GF-D8 (cell line): ENCODE data around the gene TBL1X.

Experiments used
- DNase-seq: peaks from one replicate; lab custom pipeline; 2025; lab: John Stamatoyannopoulos, UW

The TBL1X gene

DNA sequence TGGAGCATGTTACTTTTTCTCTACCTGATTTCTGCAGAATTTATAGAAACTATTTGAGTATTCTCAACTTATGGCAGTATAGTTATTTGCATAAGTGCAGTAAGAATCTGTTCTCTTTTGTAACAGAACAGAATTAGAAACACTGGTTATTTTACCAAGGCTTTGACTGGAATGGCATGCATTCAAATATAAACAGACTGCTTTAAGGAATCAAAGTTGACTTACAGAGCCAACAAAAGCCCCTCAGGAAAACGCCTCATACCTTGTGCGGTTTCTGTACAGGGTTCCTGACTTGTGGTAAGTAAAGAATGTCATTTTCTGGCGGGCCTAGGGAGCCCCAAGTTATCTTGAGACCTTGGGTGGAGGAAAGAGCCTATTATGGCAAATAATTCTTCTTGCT lies 203.7 kb downstream of the TBL1X start:
- DNase-seq = no peak

DNA sequence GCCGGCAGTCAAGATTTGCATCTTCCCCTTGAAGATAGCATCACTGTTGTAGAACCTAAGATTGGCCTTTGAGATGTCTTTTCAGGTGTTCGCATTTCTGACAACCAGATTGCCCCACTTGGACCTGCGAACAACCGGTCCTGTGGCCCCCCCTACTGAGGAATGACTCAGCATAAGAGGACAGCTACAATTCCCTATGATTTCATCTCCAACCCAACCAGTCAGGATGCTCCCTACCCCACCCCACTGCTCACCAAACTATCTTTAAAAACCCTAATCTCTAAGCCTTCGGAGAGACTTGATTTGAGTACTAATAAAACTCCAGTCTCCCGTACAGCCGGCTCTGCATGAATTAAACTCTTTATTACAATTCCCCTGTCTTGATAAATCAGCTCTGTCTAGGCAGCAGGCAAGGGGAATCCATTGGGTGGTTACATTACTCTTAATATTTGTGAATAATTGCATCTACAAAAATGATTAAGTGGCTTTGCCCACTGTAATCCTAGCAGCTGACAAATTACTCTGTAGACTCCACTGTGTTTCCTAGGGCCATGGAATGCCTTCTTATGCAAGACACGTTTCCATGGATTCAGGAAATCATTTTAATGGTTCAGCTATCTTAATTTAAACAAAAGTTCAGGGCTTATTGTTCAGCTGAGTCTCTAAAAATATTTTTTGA lies 205.4 kb downstream of the TBL1X start:
- no peak for DNase-seq

DNA sequence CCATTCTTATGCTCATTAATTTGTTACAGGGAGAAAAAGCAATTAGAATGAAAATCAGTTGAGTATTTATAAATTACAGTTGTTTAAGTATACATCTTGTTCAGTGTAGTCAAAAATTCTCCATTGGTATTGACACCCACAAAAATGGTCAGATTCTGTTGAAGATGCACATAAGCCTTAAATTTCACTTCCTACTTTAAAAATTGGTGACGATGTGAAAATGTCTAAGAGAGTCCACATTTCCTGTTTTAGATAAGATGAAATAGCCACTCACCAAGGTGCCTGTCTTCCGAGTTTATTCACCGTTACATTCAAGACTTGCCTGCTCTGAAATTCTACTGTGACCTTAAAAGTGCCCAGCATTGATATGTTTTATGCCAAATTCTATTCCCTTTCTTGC lies 207.1 kb downstream of the TBL1X start:
- DNase-seq = no peak

- DNase-seq = no peak
These were observed 211.4 kb downstream of the TBL1X start for GRCh38 chrX:9676306-9676705.

DNA sequence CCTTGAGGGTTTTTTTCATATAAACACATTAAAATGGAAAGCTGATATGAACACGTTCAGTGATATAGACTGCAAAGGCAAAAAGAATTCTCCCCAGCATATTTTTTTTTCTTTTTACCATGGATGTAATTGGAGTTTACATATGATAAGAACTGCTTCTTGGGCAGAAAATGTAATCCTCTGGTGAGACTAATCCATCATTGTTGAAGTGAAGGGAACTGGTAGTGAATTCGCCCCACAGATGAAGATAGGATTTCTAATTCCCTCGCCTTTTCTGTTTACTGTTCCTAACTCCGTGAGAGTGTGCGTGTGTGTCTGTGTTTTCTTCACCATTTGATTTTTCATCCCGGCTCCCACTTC lies 211.9 kb downstream of the TBL1X start:
- no peak for DNase-seq

- DNase-seq = no peak
These were observed 212.4 kb downstream of the TBL1X start for GRCh38 chrX:9677098-9677739.

DNA sequence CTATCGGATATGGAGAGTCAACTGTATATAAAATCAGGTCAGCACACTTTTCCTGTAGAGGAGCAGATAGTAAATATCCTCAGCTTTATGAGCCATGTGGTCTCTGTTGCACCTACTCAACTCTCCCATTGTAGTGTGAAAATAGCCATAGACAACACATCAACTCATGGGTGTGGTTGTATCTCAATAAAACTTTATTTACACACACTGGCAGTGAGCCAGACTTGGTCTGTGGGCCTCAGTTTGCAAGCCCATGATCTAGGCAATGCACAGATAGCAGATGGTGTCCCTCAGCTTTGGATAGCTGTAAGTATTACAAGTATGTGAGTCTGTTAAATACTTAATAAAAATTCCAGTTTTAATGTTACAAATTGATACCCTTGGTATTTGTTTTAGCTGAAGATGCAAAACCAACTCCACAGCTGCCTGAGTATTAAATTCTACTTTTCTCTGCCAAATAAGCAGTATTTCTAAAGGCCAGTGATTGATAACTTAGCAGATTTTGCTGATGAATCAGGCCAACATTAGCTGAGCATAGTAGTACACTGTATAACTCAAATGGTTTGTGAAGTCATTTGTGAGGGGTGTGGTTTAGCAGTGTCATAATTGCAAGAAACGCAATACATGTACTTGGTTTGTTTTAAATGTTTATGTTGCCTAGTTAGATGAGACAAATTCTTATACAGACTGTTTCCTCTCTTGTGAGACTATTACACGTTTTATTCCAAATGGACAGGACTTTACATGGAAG lies 213.5 kb downstream of the TBL1X start:
- no peak for DNase-seq

DNA sequence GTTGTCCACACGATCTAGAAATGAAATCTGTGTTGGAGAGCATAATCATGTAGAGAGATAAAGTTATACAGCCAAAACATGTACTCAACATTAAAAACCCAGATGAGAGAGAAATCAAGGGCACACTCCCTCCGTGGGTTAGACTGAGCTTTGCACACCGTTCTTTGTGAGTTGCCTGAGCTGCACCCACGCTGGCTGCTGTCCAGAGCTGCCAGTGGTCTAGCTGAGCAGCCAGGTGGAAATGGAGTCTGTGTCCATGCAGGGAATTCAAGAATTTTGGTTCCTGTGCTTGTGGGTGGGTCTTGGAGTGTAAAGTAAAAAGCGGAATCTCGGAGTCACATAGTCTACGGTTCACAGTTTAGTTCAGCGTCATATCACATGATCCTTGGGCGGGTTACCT lies 216.2 kb downstream of the TBL1X start:
- no peak for DNase-seq

DNA sequence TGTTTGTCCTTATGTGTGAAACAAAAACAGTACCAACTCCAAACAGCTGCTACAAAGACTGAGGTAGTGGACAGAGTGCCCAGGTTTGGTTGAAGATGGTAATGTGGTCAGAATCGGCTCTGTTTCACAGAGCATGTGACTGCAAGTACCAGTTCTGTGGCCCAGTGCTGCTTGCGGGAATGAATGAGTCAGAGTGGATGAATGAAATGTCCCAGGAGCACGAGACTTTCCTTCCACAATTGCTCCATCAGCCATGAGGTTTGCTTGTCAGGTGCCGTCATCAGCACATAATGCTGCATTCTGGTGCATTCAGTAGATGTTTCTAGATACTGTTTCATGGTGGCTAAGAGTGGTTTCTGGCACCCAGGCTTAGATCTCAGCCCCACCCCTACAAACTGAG lies 216.6 kb downstream of the TBL1X start:
- DNase-seq = no peak

DNA sequence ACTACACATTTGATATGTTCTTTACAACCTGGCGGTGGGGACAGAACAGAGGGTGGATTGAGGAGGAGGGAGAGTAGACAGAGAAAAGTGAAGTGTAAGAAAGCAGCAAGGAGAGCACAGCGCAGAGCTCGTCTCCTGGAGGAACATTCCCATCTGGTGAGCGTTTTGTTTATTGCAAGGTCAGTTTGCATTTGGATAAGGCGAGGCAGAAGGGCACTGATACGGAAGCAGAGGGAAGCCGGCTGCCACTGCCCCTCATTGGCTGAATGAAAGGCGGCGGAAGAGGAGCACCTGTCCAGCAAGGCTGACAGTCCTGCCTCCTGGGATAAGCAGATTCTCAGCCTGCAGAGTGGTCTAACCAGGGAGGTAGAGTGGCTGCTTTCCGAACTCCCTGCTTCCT lies 217.6 kb downstream of the TBL1X start:
- DNase-seq = no peak

DNA sequence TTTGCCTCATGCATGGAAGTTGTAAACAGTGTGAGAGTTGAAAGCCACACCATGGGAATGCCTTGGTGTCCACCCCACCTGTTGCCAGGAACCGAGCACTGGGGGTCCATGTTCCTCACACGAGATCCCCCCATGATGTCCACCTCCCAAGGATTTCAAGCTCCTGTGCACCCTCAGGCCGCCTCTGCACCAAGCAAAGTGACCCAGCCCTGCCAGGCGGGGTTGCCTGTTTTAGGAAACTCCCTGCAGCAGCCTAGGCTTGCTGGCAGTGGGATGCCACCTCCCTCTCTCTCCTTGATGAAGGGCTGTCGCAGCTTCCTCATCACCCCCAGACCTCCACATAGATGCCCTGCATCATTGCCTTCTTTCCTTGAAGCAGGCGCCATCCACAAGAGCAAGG lies 218.0 kb downstream of the TBL1X start:
- no peak for DNase-seq

DNA sequence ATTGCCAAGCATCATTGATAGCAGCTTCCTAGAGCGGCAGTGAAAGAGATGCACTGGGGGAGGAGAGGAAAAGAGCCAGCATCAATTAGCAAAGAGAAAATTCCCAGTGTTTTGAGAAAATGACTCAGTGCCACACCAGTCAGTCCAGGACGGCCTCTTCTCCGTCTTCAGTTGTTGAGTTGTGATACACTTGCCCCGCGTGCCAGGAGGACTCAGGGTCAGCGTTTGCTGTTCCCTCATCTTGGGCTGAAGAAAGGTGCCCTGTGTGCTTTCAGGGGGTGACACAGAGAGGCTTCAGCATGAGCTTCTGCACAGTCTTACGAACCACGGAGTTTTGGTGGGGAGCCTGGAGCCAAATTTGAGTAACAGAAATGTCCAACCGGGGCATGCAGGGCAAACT lies 218.5 kb downstream of the TBL1X start:
- no peak for DNase-seq

GRCh38 chrX:9687899-9688298 lies 223.0 kb downstream of the TBL1X start:
- no peak for DNase-seq

GRCh38 chrX:9688833-9689232 lies 224.0 kb downstream of the TBL1X start:
- DNase-seq = no peak

GRCh38 chrX:9690046-9690445 lies 225.2 kb downstream of the TBL1X start:
- DNase-seq = no peak

DNA sequence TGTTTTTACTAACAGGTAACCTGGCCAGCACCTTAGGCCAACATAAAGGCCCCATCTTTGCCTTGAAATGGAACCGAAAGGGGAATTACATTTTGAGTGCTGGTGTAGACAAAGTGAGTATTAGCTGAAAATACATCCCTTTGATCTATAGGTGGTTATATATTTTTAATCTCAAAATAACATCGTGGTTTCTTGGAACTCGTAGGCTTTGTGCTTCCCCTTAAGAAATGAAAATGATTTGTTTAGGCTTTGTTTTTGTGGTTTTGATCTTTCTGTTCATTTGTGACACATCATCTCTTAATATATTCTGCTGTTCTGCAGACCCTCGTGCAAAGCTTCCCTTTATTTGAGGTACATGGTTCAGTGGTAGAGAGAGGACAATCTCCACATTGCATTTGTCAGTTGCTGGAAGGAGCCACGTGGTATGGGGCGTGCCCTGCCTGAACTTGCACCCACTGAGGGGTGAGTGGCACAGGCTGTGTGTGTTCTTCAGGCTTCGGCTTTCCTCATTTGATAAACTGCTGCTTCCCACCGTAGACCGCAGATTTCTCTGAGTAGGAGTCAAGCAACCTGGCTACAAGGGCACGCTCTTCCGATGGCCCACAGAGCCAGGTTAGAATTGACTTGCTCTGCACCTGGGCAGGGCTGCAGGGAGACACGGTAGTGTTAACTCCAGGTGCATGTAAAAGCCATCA lies 228.6 kb downstream of the TBL1X start:
- DNase-seq = no peak

DNA sequence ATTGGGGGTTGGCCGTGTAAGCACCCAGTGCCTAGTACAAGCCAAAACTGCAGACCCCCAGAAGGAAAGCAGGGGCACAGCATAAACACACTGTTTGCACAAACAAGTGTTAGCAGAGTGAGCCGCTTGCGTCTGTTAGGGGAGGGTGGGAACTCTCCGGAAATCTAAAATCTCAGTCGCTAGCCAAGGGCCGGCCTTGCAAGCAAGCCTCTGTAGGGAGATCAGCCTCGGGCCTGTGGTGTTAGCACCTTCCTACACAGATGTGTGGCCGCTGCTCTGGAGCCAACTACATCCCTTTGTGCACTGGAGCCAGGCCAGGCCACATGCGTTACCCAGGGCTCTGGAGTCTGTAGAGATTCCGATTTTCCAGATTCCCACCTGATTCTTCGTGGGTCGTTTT lies 233.7 kb downstream of the TBL1X start:
- DNase-seq = no peak

DNA sequence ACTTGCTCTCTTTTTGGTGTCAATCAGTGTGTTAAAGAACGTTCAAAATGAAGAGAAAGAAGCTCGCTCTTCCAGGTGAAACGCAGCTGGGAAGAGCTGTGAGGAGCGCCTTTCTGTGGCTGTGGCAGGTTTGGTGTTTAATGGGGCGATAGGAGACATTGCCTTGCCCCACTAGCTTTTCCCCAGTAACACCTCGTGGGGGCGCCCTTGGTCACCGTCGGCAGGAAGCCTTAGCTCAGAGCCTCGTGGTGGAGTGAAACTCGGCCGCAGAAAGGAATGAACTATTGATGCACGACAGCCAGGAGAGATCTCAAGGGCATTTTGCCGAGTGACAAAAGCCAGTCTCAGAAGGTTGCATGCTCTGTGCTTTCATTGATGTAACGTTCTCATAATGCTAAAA lies 235.7 kb downstream of the TBL1X start:
- DNase-seq = no peak

- no peak for DNase-seq
These were observed 236.9 kb downstream of the TBL1X start for GRCh38 chrX:9701790-9702189.

DNA sequence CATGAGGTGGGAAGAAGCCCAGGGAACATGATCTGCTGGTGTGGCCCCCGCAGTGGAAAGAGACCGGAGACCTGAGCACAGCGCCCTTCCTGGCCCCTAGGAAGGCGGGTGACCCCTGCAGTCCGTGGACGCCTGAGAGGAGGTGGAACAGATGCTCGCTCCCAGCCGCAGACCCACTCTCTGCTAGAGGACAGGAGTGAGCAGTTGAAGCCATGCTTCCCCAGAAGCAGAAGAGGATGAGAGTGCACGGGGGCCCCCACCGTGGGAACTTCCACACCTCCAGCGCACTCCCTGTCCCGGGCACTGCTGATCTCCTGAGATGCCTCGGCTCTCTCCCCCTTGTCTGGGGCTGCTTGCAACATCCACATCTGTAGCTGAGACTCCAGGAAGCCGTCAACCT lies 238.5 kb downstream of the TBL1X start:
- no peak for DNase-seq

DNA sequence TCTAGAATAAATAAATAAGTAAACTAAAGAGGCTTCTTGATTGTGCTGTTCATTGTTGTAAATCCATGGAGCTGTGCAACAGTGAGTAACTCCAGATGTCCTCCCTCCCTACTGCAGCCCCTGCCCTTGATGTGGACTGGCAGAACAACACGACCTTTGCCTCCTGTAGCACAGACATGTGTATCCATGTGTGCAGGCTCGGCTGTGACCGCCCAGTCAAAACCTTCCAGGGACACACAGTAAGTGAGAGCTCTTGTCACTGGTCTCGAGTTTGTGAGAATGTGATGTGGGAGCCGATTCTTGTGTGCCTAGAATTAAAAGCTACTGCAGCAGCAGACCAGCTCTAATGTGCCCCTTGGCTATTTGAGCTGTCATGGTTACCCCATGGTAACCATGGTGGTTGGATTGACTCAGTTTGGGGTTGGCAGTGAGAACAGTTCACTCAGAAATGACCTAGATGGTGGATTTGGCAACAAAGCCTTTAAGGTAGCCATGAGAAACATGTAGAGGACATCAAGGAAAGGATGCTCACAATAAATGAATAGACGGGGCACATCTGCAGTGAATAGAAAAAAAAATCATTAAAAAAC lies 240.1 kb downstream of the TBL1X start:
- DNase-seq = no peak

DNA sequence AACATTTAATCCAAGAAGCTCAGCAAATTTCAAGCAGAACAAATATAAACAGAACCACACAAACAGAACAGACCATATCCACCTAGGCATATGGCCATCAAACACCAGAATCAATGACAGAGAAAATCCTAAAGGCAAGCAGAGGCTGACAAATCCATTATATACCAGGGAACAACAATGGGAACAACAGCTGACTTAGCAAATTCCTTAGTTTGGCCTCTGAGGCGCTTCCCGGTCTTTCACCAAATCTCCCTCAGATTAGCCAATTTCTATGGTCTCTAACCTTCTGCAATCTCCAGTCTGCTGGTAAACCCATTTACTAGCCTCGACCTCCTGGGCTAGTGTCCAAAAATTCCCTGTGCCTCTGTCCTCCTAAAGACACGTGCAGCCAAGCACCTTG lies 241.6 kb downstream of the TBL1X start:
- DNase-seq = no peak
